ENCODE results near the gene SLC17A1. TPM values are rescaled to one million over a fixed set of nuclear protein-coding genes. Genes with fewer than 3 reads are reported as not detected.

The SLC17A1 gene
- total and polyA plus RNA-seq, 2 of the 4 experiments (the other 2 are of a cell fraction) = not detected

DNA sequence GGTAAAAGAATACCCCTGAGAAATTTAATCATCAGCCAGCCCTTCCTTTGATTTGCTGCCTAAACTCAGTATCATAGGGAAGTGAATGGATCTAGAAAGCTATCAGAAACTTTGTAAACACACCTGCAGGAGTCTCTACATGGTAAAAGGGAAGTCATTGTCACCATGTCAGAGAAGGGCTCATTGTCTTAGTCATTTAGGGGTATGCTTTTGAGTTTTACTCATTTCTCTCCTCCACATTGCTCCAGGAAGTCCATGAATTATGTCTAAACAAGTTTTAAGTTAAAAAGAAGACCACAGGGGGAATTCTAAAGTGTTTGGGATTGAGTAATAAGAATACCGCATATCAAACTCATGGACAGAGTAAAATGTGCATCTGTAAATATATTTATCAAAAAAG, 2.5 kb downstream of the SLC17A1 start:
- in situ Hi-C loops (cut with MboI; ENCODE audit: low sequenced_read_pairs) = no loop called here
- DNase-seq (no peak), ATAC-seq (ENCODE audit: low read depth) (no peak)
- H3K9me3 ChIP-seq (ENCODE audit: control insufficient read depth, insufficient read depth, low read length) = no peaks in the 10 kb centered on the region
- no peak overlapping the region for H3K4ac ChIP-seq (ENCODE audit: low read depth, low read length)
- no peak overlapping the region for H2BK120ac ChIP-seq (ENCODE audit: low read depth, low read length)
- no peak for TF ChIP-seq MAZ (IDR thresholded peaks at IDR 0.05; ENCODE audit: borderline replicate concordance, low read depth, low read length)
- TF ChIP-seq, protein P1, sequence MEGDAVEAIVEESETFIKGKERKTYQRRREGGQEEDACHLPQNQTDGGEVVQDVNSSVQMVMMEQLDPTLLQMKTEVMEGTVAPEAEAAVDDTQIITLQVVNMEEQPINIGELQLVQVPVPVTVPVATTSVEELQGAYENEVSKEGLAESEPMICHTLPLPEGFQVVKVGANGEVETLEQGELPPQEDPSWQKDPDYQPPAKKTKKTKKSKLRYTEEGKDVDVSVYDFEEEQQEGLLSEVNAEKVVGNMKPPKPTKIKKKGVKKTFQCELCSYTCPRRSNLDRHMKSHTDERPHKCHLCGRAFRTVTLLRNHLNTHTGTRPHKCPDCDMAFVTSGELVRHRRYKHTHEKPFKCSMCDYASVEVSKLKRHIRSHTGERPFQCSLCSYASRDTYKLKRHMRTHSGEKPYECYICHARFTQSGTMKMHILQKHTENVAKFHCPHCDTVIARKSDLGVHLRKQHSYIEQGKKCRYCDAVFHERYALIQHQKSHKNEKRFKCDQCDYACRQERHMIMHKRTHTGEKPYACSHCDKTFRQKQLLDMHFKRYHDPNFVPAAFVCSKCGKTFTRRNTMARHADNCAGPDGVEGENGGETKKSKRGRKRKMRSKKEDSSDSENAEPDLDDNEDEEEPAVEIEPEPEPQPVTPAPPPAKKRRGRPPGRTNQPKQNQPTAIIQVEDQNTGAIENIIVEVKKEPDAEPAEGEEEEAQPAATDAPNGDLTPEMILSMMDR (conservative IDR thresholded peaks at IDR 0.05; ENCODE audit: low read depth, low read length) = no peak
- TF ChIP-seq CHD1 (IDR thresholded peaks at IDR 0.05; ENCODE audit: low read depth, low read length) = no peak
- TF ChIP-seq NFE2L2 (IDR thresholded peaks at IDR 0.05; ENCODE audit: low read depth, low read length) = no peak
- TF ChIP-seq MAFK (IDR thresholded peaks at IDR 0.05; ENCODE audit: low read depth, low read length) = no peak
- no peak for TF ChIP-seq USF2 (IDR thresholded peaks at IDR 0.05; ENCODE audit: low read depth, low read length)
- no peak for TF ChIP-seq RAD21 (IDR thresholded peaks at IDR 0.05; ENCODE audit: low read length)
- no peak for TF ChIP-seq CEBPB (IDR thresholded peaks at IDR 0.05; ENCODE audit: low read depth, low read length)
- TF ChIP-seq BHLHE40 (IDR thresholded peaks at IDR 0.05; ENCODE audit: low read depth, low read length) = no peak
- no peak for TF ChIP-seq SMC3 (IDR thresholded peaks at IDR 0.05; ENCODE audit: low read depth, low read length)
- no peak for TF ChIP-seq RFX5 (IDR thresholded peaks at IDR 0.05; ENCODE audit: low read depth, low read length)
- TF ChIP-seq POLR2A (IDR thresholded peaks at IDR 0.05; ENCODE audit: low read depth, low read length) = no peak
- no peak for TF ChIP-seq RCOR1 (IDR thresholded peaks at IDR 0.05; ENCODE audit: insufficient replicate concordance, low read length)
- no peak for TF ChIP-seq FOS (IDR thresholded peaks at IDR 0.05; ENCODE audit: low read depth, low read length)
- TF ChIP-seq, protein P2, sequence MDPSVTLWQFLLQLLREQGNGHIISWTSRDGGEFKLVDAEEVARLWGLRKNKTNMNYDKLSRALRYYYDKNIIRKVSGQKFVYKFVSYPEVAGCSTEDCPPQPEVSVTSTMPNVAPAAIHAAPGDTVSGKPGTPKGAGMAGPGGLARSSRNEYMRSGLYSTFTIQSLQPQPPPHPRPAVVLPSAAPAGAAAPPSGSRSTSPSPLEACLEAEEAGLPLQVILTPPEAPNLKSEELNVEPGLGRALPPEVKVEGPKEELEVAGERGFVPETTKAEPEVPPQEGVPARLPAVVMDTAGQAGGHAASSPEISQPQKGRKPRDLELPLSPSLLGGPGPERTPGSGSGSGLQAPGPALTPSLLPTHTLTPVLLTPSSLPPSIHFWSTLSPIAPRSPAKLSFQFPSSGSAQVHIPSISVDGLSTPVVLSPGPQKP (IDR thresholded peaks at IDR 0.05; ENCODE audit: borderline replicate concordance, low read depth, low read length) = no peak
- TF ChIP-seq MXI1 (IDR thresholded peaks at IDR 0.05; ENCODE audit: borderline replicate concordance, low read depth, low read length) = no peak
- H4K5ac ChIP-seq (ENCODE audit: low read depth, low read length) = no peak overlapping the region
- no peak overlapping the region for H4K91ac ChIP-seq (ENCODE audit: insufficient read depth, low read depth, low read length)
- no peak overlapping the region for H2AFZ ChIP-seq (replicated peaks; ENCODE audit: low read length, poor library complexity)
- no CpG with 5 or more reads among the region's 1 CpG for WGBS, 2 experiments (ENCODE audit: extremely low coverage in 2 of 2, insufficient read length in 1 of 2)
- ChIA-PET CTCF (no interaction called here), POLR2A (ENCODE audit: unreplicated experiment) (no interaction called here)
- no peak overlapping the region for H4K8ac ChIP-seq (ENCODE audit: low read depth in 2 of 2, low read length in 2 of 2)
- no peak overlapping the region for H2AK5ac ChIP-seq (ENCODE audit: low read depth, low read length)
- no peak overlapping the region for H3K4me2 ChIP-seq (ENCODE audit: low read depth, low read length)
- H3K9me1 ChIP-seq (ENCODE audit: insufficient read depth, low read length) = no peaks in the 10 kb centered on the region
- H2BK5ac ChIP-seq (ENCODE audit: low read depth, low read length, poor library complexity, severe bottlenecking) = no peak overlapping the region
- no peak overlapping the region for H3K27ac ChIP-seq (ENCODE audit: insufficient read depth, low read length)
- H4K20me1 ChIP-seq (ENCODE audit: insufficient read depth, low read length) = no peaks in the 10 kb centered on the region
- H2BK15ac ChIP-seq (ENCODE audit: low read depth, low read length) = no peak overlapping the region
- no peak overlapping the region for H2BK20ac ChIP-seq (ENCODE audit: low read depth, low read length)
- intact Hi-C loops (cut with micrococcal nuclease) = no loop called here
- no peak overlapping the region for H2AK9ac ChIP-seq (replicated peaks; ENCODE audit: low read depth, low read length, poor library complexity)
- no peaks in the 10 kb centered on the region for H3K36me3 ChIP-seq (ENCODE audit: control insufficient read depth, insufficient read depth, low read length)
- H3K14ac ChIP-seq (replicated peaks; ENCODE audit: low read depth, low read length) = no peak overlapping the region
- no peak overlapping the region for H3K9ac ChIP-seq (ENCODE audit: low read depth, low read length)
- H3K56ac ChIP-seq (ENCODE audit: extremely low read depth, insufficient read depth, low read length) = no peak overlapping the region
- no peak overlapping the region for H3K18ac ChIP-seq (ENCODE audit: low read depth, low read length)
- H3K23ac ChIP-seq (ENCODE audit: low read depth, low read length) = no peak overlapping the region
- no peaks in the 10 kb centered on the region for H3K4me1 ChIP-seq (ENCODE audit: control insufficient read depth, insufficient read depth, low read length)
- H3K27me3 ChIP-seq (ENCODE audit: control insufficient read depth, insufficient read depth, low read length) = no peaks in the 10 kb centered on the region
- BruUV-seq (replicated peaks) = no TSS peak
- H3K79me1 ChIP-seq (ENCODE audit: low read depth in 1 of 2, low read length in 2 of 2) = no peaks in the 10 kb centered on the region
- dilution Hi-C loops (cut with HindIII; ENCODE audit: low sequenced_read_pairs, unreplicated experiment) = no loop called here
- no peak overlapping the region for H3K4me3 ChIP-seq (ENCODE audit: insufficient read depth, low read depth, low read length)
